ENCODE results near the gene ARHGEF28.

ARHGEF28 gene

DNA sequence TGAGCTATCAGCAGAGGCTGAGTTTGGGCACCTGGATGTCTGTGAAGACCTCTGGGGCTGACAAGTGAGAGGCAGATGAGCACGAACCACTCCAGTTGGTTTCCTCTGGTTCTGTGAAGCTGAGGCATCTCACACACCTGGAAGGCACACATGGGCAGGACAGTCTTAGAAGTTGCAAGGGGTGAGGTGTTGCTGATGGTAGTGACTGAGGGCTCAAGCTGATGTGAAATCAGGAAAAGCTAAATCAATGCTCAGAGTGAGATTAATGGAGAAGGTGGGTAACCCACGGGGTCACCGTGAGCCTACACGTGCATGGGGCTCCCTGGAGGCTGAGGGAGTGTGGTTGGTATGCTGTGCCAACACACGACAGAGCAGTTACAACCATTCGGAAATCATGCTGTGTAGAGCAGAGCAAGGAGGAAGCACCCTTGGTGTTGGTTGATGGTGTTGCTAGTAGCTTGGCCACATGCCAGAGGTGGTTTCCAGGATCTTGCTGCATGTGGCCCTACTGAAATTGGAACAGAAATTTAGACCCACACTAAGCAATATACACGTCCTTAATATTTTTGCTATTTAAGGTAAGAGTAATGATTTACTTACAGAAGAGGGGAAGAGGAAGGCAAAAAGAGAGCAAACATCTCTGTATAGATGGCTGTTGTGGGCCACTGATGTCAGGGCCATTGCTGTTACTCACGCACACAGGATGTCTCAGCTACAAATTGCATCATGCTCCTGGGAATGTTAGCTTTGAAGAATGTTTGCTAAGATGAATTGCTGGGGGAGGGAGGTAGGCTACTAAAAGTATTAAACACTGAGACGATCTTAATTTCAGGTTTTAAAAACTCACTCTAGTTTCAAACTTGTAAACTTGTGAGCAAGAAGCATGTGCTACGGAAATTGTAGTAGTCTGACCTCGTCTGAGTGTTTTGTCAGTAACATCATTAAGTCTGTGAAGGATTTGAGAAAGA lies 170.5 kb downstream of the ARHGEF28 start:
- TF ChIP-seq ZNF274 (IDR thresholded peaks at IDR 0.05; ENCODE audit: low read depth, low read length): no peak
- H3K4me3 ChIP-seq (ENCODE audit: low read length): no peak overlapping the region

DNA sequence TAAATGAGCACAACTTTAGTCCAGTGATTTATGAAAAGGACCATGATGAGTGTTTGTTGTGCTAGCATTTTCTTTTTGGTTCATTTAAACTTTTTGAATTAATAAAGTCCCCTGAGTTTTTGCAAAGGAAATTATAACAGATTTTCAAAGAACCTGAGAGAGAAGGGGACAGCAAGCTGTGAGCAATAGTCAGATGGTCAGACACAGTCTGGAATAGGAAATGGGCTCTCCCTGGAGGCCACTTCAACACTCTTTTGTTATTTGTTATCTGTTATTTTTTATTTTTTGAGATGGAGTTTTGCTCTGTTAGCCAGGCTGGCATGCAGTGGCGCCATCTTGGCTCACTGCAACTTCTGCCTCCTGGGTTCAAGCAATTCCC lies 171.1 kb downstream of the ARHGEF28 start:
- TF ChIP-seq ZNF274 (IDR thresholded peaks at IDR 0.05; ENCODE audit: low read depth, low read length): no peak
- H3K4me3 ChIP-seq (ENCODE audit: low read length): no peak overlapping the region

DNA sequence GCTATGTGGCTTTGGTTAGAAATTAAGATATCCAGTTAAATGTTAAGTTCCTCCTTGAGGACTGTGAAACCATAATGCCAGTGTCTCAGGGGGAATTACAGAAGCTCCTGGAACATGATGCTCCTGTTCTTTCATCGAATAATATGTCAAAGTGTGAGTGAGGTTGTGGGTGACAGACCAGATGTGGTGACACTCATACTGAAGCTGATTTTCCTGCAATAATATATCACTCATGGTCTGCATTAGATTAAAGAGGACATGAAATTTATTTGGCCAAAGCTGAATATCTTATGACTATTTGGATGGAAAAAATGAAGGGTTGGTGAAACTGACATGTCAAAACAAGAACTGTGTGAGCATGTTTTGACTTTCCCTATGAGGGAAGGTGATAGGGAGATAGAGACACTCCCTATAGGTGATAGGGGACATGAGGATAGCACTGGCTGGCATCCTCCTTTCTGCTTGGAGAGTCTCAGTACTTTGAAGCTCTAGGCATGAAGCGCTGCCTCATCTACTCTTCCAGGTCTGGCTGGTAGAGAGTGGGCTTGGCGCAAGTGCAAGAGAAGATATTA lies 173.5 kb downstream of the ARHGEF28 start:
- H3K4me3 ChIP-seq (ENCODE audit: low read length): no peak overlapping the region
- no peak for TF ChIP-seq ZNF274 (IDR thresholded peaks at IDR 0.05; ENCODE audit: low read depth, low read length)

DNA sequence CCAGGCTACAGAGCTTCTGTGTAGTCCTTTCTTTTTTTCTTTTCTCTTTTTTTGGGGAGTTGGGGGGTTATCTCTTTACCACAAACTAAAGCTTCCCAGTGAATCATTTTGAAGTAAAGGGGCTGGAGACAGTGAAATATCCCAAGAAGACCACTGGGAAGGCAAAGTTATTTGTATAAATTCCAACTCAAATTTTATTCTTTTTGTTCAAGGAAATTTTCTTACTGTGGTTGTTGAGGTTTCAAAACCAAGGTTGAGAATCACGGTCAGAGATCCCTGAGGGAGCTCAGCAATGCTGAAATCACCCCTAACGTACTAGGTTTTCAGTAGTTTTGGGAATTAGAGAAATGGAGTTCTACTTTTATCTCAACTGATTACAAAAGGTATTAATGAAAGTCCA lies 175.7 kb downstream of the ARHGEF28 start:
- H3K4me3 ChIP-seq (ENCODE audit: low read length): no peak overlapping the region
- TF ChIP-seq ZNF274 (IDR thresholded peaks at IDR 0.05; ENCODE audit: low read depth, low read length): no peak

DNA sequence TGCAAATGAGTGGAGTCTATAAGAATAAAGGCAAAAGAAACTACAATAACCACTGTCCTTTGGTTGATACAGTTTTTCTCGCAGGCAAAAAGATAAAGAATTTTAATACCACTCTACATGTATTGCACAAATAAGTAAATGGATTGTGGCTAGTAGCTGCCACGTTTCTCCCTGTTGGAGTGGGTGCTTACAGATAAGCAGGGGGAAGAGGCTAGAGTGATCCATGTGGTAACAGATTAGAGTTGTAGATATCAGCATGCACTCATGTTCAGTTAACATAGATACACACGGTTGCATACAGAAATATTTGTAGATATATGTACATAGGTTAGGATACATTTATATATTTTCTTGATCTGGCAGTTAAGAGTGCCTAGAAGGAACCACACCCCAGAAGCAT lies 179.5 kb downstream of the ARHGEF28 start:
- no peak for TF ChIP-seq ZNF274 (IDR thresholded peaks at IDR 0.05; ENCODE audit: low read depth, low read length)
- no peak overlapping the region for H3K4me3 ChIP-seq (ENCODE audit: low read length)

DNA sequence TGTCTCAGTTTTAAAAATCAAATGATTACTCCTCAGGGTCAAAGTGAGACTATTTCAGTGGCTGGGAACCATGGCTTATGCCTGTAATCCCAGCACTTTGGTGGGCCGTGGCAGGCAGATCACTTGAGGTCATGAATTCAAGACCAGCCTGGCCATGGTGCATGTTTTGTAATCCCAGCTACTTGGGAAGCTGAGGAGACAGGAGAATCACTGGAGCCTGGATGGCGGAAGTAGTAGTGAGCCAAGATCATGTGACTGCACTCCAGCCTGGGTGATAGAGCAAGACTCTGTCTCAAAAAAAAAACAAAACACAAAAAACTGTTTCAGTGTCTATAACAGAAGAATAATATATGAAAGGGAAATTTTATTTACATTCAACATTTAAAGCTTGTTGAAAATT lies 182.9 kb downstream of the ARHGEF28 start:
- TF ChIP-seq ZNF274 (IDR thresholded peaks at IDR 0.05; ENCODE audit: low read depth, low read length): no peak

DNA sequence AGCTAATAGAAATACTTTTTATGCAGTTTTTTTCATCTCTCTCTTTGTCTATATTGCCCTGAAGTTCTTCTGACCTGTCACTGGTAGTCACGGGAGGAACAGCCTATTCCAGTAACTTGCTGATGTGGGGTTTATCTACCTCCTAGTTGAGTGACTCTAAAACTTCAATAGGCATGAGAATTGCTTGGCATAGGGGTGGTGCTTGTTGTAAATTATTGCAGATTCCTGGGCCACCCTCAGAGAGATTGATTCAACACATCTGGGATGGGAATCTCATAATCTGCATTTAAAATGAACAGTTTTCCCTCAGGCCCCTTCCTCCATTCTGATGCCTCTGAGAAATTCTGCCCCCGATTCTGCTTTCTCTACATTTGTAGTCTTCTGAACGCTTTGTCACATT lies 184.4 kb downstream of the ARHGEF28 start:
- TF ChIP-seq ZNF274 (IDR thresholded peaks at IDR 0.05; ENCODE audit: low read depth, low read length): no peak
- no peak overlapping the region for H3K4me3 ChIP-seq (ENCODE audit: low read length)

More for the DNA sequence above, 182.9 kb downstream of the ARHGEF28 start:
- no peak overlapping the region for H3K4me3 ChIP-seq (ENCODE audit: low read length)

DNA sequence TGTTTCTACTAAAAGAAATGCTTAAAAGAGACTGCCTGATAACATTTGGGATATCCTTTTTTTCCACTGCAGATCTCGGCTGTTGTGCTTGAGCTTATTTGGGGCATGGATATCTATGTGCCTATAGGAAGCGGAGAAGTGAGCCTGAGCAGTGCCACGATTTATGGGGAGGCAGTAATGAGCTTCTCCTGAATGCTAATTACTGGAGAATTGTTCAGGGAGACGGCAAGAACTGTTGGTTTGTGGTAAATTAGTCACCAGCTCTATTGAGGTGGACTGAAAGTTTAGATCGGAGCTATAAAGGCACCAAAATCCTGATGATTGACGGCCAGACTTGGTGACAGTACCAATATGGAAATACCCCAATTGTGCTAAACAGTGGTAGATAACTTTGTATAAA lies 186.5 kb downstream of the ARHGEF28 start:
- TF ChIP-seq ZNF274 (IDR thresholded peaks at IDR 0.05; ENCODE audit: low read depth, low read length): no peak
- no peak overlapping the region for H3K4me3 ChIP-seq (ENCODE audit: low read length)

DNA sequence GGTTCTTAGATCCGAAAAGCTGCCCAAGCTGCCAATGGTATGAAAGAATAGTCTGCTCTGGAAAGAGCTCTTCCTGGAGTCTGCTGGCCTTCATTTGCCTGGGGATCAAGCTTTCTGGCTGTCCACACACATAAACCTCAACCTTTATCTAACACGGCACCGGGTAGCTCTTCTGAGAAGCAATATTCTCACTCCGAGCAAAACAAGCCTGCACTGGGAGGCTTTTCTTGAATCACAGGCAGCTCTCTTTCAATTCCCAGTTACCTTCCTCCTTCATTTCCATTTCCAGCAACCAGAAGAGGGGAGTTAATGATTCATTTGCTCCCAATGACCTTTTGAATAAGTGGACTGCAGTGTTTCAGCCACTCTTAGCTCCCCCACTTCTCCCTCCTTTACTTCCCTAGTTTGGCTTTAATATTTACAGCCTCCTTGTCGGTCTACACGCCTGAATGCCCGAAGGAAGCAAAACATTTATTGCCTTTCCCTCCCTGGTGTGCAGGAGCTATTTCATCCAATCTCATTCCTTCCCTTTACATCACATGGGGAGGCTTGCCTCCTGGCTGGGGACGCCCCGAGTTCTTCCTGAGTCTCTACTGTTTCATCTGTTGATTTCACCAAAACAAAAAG lies 187.1 kb downstream of the ARHGEF28 start:
- no peak for TF ChIP-seq ZNF274 (IDR thresholded peaks at IDR 0.05; ENCODE audit: low read depth, low read length)
- H3K4me3 ChIP-seq (ENCODE audit: low read length): no peak overlapping the region

DNA sequence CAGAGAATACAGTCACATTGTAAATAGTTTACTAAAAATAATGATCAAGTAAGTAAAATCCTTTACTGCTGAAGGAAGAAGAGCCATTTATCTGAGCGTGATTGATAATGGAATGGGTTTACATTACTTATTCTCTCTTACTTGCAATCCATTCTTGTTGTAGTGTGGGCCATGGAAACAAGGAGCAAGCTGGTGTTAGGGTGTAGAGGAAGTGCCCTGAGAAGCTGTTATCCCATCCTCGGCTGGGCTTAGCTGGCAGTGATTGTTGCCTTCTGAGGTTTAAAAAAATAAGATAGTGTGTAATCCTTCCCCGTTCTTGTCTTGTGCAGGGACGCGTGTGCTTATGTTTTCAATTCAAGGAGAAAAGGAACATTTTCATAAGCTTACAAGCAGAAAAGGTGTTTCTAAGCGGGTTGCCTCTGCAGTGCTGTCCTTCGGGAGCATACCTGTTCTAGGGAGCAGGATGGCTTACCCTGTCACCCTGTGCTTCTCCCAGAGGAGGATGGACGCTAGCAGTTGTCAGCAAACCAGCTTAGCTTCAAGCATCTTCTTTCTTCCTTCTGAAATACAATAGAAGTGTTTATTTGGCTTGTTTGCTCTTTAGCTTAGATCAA lies 188.3 kb downstream of the ARHGEF28 start:
- TF ChIP-seq ZNF274 (IDR thresholded peaks at IDR 0.05; ENCODE audit: low read depth, low read length): no peak
- H3K4me3 ChIP-seq (ENCODE audit: low read length): no peak overlapping the region

DNA sequence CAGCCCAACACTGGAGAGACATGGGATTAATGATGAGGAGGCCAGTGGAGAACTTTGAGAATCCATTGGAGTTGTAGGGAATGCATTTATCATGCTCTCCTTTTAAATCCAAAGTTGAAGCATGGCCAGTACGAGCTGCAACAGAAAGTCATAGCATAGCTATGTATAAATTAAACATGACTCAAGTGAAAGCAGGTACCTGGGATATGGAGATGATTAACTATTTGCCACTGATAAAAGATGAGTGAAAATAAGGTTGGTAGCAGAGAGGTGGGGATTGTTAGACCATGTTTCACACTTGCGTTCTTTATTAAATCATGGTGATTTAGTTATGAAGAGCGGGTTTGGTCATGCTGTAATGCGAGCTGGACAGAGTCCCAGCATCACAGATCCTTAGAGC lies 189.6 kb downstream of the ARHGEF28 start:
- H3K4me3 ChIP-seq (ENCODE audit: low read length): no peak overlapping the region
- TF ChIP-seq ZNF274 (IDR thresholded peaks at IDR 0.05; ENCODE audit: low read depth, low read length): no peak

DNA sequence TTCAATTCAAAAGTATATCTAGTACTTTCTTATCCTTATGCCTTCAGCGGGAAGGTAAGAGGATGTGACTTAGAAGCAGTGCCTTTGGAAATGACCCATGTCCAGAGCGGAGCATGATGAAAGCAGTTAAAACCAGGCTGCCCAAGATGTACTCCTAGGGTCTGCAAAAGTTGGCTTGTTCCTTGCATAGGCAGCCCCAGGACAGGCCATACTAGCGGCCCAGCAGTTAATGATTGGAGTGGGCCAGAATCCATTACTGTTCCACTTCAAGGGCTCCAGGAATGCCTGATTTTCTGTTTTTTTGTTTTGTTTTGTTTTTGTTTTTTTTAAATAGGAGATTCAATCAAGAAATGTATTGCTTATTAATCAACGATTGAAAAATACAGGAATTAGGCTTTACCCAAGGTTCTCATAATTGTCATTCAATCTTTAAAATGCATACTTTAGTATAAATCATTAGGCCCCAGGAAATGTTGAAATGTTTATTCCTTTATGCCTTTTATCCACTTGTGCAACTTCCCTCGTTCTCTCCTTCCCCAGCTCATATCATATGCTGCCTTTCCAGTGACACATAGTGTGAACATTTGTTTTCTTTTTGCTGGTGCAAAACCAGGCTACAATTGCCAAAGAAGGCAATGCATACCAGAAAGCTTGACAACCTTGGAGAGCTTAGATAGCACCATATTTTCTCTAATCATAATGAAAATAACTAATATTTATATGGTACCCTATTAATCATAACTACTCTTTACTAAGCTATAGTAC lies 190.8 kb downstream of the ARHGEF28 start:
- no peak for TF ChIP-seq ZNF274 (IDR thresholded peaks at IDR 0.05; ENCODE audit: low read depth, low read length)
- no peak overlapping the region for H3K4me3 ChIP-seq (ENCODE audit: low read length)

DNA sequence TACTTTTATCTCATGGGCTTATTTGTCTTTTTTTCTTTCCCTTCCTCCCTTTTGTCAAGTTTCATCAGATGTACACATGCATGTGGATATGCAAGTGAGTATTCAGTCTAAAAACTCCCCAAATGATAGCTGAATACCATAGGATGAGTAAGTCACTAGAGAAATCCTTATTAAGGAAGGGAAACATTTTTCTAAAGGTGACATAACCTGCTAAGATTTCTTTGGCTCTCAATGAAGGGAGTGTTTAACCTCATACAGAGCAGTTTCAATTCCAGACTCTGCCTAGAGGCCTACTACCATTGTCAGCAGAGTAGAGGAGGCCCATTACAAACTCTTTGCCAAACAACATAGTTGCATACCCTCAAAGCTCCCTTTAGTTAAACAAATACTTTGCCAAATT lies 192.4 kb downstream of the ARHGEF28 start:
- no peak overlapping the region for H3K4me3 ChIP-seq (ENCODE audit: low read length)
- TF ChIP-seq ZNF274 (IDR thresholded peaks at IDR 0.05; ENCODE audit: low read depth, low read length): no peak

DNA sequence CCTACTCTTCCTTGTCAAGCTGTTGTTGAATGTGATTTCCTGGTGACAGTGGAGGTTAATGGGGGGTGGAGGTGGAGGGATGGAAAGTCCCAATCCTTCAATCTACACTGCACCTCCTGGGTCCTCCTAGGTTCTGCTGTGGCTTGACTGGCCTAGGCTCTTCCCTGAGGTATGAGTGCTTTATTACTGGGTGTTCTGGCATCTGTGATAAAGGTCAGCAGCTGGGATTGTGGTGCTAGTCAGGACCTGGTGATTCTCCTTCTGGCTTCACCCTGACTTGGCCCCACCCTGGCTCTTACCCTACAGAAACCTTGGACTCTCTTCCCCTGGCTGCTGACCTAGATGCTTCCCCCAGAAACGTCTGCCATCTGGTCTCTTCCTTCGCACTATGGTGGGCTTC lies 194.3 kb downstream of the ARHGEF28 start:
- no peak for TF ChIP-seq ZNF274 (IDR thresholded peaks at IDR 0.05; ENCODE audit: low read depth, low read length)
- H3K4me3 ChIP-seq (ENCODE audit: low read length): no peak overlapping the region

Data from GM08714 (cell line).